D721Med (cell line): Measurements from ENCODE around the gene ASMT.
"Not testable (repeated sequence)": the region's sequence is repeated elsewhere in the genome, so short reads cannot be mapped to it uniquely, and the experiment has no call there.

Experiments used
- DNase-seq: peaks from one replicate; pipeline ENCODE4 v3.0.0; 2011; ENCODE audit warnings: low spot score; ENCODE audit not compliant: insufficient read length
- FAIRE-seq: peaks from 2 replicates; lab custom pipeline; 2011; peaks lifted over from hg19 to GRCh38; lab: Jason Lieb, UNC
- TF ChIP-seq, protein P1 (sequence below): IDR thresholded peaks from 2 replicates; pipeline ENCODE4 v1.5.1; 2012; ENCODE audit warnings: mild to moderate bottlenecking, control low read depth; ENCODE audit not compliant: insufficient read depth; ENCODE audit errors: missing control alignments

The ASMT gene, protein sequence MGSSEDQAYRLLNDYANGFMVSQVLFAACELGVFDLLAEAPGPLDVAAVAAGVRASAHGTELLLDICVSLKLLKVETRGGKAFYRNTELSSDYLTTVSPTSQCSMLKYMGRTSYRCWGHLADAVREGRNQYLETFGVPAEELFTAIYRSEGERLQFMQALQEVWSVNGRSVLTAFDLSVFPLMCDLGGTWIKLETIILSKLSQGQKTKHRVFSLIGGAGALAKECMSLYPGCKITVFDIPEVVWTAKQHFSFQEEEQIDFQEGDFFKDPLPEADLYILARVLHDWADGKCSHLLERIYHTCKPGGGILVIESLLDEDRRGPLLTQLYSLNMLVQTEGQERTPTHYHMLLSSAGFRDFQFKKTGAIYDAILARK

DNA sequence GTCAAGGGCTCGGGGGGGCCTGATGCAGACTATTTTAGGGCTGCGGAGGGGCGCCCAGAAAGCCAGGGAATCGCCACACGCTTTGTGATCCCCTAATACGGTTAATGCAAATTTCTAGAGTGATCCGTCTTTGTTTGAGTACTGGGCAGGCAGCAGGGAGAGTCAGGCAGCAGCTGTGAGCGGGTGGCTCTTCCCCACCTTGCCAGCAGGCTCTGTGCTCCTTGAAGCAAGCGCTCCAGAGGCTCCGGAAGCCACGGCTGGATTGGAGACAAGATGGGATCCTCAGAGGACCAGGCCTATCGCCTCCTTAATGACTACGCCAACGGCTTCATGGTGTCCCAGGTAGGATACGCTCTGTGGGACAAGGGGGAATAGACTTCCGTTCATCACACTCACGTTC, at the start of gene ASMT:
Gene ASMT (plus strand): TSS at position 133 of the 400 bp plus-strand sequence. CDS start 141 bp downstream, at position 274.
- FAIRE-seq (no peak), DNase-seq (no peak)
- TF ChIP-seq, protein P1, sequence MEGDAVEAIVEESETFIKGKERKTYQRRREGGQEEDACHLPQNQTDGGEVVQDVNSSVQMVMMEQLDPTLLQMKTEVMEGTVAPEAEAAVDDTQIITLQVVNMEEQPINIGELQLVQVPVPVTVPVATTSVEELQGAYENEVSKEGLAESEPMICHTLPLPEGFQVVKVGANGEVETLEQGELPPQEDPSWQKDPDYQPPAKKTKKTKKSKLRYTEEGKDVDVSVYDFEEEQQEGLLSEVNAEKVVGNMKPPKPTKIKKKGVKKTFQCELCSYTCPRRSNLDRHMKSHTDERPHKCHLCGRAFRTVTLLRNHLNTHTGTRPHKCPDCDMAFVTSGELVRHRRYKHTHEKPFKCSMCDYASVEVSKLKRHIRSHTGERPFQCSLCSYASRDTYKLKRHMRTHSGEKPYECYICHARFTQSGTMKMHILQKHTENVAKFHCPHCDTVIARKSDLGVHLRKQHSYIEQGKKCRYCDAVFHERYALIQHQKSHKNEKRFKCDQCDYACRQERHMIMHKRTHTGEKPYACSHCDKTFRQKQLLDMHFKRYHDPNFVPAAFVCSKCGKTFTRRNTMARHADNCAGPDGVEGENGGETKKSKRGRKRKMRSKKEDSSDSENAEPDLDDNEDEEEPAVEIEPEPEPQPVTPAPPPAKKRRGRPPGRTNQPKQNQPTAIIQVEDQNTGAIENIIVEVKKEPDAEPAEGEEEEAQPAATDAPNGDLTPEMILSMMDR, result no peak

DNA sequence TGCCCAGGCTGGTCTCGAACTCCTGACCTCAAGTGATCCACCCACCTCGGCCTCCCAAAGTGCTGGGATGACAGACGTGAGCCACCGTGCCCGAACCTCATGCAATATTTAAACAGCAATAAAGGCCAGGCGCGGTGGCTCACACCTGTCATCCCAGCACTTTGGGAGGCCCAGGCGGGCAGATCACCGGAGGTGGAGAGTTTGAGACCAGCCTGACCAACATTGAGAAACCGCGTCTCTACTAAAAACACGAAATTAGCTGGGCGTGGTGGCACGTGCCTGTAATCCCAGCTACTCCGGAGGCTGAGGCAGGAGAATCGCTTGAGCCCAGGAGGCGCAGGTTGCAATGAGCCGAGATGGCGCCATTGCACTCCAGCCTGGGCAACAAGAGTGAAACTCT, 40.7 kb upstream of the ASMT start:
- DNase-seq, FAIRE-seq: not testable (repeated sequence)

DNA sequence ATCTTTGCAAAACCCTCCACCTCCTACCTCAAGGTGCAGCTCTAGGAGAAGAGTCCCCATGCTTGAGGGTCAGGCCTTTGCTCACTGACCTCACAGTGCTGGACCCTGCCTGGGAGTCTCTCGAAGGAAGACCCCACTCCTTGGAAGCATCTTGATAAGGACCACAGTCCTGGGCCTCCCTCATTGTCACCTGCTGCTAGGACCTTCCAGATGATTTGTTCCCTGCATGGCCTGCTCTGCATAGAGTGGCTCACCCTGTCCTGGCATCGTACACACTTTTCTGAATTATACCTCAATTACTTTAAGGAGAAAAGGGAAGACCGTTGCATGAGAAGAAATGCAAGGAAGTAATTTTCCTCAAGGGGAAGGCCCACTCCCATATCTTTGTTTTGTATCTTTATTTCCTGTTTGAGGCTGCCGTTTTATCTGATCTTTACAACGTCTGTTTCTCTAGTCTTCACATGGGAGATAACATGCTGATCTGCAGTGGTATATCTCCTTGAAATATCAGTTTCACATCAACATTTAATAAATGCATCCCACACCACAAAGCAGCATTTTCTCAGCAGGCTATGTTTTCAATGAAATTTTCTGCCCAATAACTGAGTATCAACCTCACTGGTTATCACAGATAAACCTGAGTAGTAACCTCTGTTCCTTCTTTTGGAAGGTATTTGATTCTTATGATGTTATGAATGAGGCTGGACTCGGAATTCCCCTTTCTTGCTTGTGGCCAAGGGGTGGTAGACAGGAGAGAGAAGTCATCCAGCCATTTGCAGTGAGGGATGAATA, 38.5 kb upstream of the ASMT start:
- no peak for FAIRE-seq
- no peak for DNase-seq
- TF ChIP-seq, protein P1, result no peak

DNA sequence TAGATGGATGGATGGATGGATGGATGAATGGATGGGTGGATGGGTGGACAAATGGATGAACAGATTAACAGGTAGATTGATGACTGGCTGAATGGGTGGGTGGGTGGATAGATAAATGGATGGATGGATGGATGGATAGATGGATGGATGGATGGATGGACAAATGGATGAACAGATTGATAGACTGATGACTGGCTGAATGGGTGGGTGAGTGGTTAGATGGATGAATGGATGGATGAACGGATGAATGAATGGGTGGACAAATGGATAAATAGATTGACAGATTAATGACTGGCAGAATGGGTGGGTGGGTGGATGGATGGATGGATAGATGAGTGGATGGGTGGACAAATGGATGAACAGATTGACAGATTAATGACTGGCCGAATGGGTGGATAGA, 37.0 kb upstream of the ASMT start:
- no peak for DNase-seq
- no peak for FAIRE-seq
- TF ChIP-seq, protein P1, result no peak

DNA sequence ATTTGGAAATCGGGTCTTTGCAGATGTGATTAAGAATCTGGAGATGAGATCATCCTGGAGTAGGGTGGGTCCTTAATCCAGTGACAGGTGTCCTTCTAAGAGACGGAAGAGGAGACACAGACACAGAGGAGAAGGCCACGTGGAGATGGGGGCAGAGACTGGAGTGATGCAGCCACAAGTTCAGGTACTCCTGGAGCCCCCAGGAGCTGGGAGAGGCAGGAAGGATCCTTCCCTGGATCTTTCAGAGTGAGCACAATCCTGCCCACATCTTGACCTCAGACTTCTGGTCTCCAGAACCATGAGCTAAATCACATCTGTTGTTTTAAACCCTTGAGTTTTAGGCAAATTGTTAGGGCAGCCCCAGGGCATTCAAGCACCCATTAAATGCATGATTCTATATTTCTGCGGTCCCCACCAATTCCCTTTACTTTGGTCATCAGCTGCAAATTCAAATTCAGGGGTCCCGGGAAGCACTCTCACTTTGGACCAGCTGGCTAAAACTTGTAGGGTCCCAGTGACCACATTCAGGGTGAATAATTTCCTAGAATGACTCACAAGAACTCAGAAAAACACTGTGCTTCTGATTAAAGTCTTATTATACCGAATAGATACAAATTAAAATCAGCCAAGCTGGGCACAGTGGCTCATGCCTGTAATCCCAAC, 36.2 kb upstream of the ASMT start:
- no peak for DNase-seq
- FAIRE-seq, result no peak
- TF ChIP-seq, protein P1, result no peak

DNA sequence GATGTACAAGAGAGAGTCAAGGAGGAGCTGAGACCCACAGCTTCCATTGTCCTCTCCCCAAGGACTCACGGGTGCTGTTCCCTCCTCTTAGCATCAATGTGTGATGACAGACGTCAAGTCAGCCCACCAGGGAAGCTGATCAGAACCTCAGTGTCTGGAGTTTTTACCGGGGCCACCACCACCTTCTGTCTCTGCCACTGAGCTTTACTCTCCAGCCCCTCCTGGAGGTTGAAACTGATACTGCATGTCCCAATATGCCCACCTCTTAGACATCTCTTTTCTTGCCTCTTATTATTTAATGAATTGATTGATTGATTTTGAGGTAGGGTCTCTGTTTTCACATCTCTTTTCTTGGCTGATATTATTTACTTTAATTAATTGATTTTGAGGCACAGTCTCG, 33.7 kb upstream of the ASMT start:
- TF ChIP-seq, protein P1, result peak; percentile 65
- no peak for FAIRE-seq
- DNase-seq, result no peak

DNA sequence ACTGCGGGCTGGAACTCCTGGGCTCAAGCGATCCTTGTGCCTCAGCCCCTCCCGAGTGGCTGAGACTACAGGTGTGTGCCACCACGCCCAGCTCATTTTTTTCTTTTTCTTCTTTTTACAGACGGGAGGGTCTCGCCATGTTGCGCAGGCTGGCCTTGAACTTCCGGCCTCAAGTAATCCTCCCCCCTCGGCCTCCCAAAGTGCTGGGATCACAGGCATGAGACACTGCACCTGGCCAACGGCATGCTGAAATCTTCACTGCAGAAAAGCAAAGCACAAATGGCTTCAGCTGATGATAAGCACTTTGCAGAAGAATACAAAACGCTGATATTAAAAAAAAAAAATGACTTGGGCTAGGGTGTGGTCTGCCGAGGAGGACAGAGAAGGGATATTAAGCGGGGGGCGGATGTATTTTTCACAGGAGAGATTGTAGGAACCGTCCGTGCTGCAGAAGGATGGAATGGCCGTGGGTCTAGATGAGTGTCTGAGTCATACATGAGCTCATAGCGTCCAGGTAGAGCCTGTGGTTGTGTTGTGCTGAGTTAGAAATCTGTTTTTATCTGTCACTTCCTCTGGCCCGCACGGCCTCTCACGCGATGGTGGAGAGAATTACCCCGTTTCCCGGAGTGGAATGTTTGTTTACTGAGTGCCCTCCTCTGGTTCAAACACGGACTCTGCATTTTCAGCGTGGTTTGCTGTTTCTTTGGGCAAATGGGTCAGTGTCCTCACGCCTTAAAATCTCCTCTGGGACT, 32.0 kb upstream of the ASMT start:
- DNase-seq, result no peak
- TF ChIP-seq, protein P1, result no peak
- FAIRE-seq, result no peak
